Measurements from ENCODE around the gene UCN2.

UCN2 gene

GRCh38 chr3:48575366-48575765 is 11.8 kb upstream of the UCN2 start:
- Mint-ChIP-seq H3K4me3 (no peak overlapping the region), H3K36me3 (ENCODE audit: low read depth) (no peaks in the 10 kb centered on the region), H3K27me3 (ENCODE audit: low read depth) (no peaks in the 10 kb centered on the region), H3K27ac (no peak overlapping the region), H3K4me1 (ENCODE audit: low read depth) (no peaks in the 10 kb centered on the region), H3K9me3 (no peaks in the 10 kb centered on the region)
- DNase-seq (ENCODE audit: low spot score) = no peak

- no peak for DNase-seq (ENCODE audit: low spot score)
- no peaks in the 10 kb centered on the region for H3K9me3 Mint-ChIP-seq
- no peaks in the 10 kb centered on the region for H3K4me1 Mint-ChIP-seq (ENCODE audit: low read depth)
- H3K4me3 Mint-ChIP-seq = no peak overlapping the region
- H3K36me3 Mint-ChIP-seq (ENCODE audit: low read depth) = no peaks in the 10 kb centered on the region
- H3K27ac Mint-ChIP-seq = no peak overlapping the region
- no peaks in the 10 kb centered on the region for H3K27me3 Mint-ChIP-seq (ENCODE audit: low read depth)
These were observed 10.5 kb upstream of the UCN2 start for GRCh38 chr3:48573973-48574585.

DNA sequence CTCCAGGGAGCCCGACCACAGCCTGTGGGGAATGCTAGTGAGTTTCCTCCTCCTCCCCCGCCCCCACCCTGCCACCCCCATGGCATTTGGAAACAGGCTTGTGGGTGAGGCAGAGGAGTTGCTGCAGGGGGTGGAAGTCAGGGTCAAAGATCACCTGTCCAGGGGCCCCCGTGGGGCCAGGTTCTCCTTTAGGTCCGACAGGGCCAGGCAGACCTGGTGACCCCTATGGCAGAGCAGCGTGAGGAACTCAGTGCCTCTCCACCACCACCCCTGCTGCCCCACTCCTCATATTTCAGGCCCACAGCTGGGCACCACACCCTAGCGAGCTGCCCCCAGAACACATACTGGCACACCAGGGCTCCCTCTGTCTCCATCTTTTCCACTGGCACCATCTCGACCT is 8.9 kb upstream of the UCN2 start:
- Mint-ChIP-seq H3K4me3 (no peak overlapping the region), H3K4me1 (ENCODE audit: low read depth) (no peaks in the 10 kb centered on the region), H3K9me3 (no peaks in the 10 kb centered on the region), H3K36me3 (ENCODE audit: low read depth) (no peaks in the 10 kb centered on the region), H3K27ac (no peak overlapping the region), H3K27me3 (ENCODE audit: low read depth) (no peaks in the 10 kb centered on the region)
- no peak for DNase-seq (ENCODE audit: low spot score)

- no peak overlapping the region for H3K4me3 Mint-ChIP-seq
- no peaks in the 10 kb centered on the region for H3K36me3 Mint-ChIP-seq (ENCODE audit: low read depth)
- no peaks in the 10 kb centered on the region for H3K27me3 Mint-ChIP-seq (ENCODE audit: low read depth)
- H3K27ac Mint-ChIP-seq = no peak overlapping the region
- H3K4me1 Mint-ChIP-seq (ENCODE audit: low read depth) = no peaks in the 10 kb centered on the region
- no peak for DNase-seq (ENCODE audit: low spot score)
- no peaks in the 10 kb centered on the region for H3K9me3 Mint-ChIP-seq
These were observed 8.4 kb upstream of the UCN2 start for GRCh38 chr3:48571938-48572337.

DNA sequence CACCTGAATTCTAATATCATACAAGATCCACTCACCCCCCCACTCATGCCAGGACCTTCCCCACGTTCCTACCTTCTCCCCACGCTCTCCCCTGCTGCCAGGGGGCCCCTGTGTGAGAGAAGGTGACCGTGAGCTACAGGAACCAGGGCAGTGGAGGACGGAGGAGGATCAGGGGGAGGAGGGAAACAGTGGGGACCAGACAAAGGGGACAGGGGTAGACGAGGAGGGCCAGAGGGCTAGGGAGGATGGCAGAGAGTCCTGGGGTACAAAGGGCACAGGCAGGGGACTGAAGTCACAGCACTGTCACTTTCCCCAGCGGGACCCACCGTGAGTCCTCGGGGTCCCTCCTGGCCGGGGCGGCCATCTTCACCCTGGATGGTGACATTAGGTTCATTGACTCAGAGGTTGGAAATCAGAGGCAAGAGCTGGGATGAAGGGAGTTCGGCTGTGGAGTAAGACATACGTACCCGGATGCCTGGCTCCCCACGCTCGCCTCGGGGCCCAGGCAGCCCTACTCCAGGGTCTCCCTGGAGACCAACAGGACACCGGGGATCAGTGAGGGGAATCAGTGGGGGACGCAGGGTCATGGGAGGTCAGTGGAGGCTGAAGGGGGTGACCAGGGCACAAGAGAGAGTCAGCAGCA is 6.3 kb upstream of the UCN2 start:
- Mint-ChIP-seq H3K27me3 (ENCODE audit: low read depth) (no peaks in the 10 kb centered on the region), H3K4me3 (no peak overlapping the region), H3K4me1 (ENCODE audit: low read depth) (peaks cover 4% of the 10 kb centered on the region), H3K9me3 (no peaks in the 10 kb centered on the region), H3K27ac (no peak overlapping the region), H3K36me3 (ENCODE audit: low read depth) (no peaks in the 10 kb centered on the region)
- DNase-seq (ENCODE audit: low spot score) = no peak

DNA sequence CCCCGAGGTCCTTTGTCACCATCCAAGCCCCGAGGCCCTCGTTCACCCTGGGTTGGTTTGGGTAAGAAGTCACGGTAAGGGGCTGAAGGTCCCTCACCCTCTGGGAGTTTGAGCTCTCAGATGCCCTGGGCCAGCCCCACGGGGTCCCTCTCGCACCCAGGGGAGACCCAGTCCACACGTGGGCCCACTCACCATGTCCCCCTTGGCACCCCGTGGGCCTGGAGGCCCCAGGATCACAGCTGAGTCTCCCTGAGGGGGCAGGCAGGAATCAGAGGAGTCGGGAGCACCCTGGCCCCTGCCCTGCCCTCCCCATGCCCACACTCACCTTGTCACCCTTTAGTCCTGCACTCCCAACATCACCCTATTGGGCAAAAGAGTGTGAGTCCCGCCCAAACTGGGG is 5.8 kb upstream of the UCN2 start:
- no peak overlapping the region for H3K27ac Mint-ChIP-seq
- DNase-seq (ENCODE audit: low spot score) = no peak
- H3K4me3 Mint-ChIP-seq = no peak overlapping the region
- H3K36me3 Mint-ChIP-seq (ENCODE audit: low read depth) = no peaks in the 10 kb centered on the region
- H3K4me1 Mint-ChIP-seq (ENCODE audit: low read depth) = peaks cover 4% of the 10 kb centered on the region
- H3K27me3 Mint-ChIP-seq (ENCODE audit: low read depth) = no peaks in the 10 kb centered on the region
- H3K9me3 Mint-ChIP-seq = no peaks in the 10 kb centered on the region

- no peaks in the 10 kb centered on the region for H3K9me3 Mint-ChIP-seq
- peaks cover 4% of the 10 kb centered on the region for H3K4me1 Mint-ChIP-seq (ENCODE audit: low read depth)
- no peak overlapping the region for H3K27ac Mint-ChIP-seq
- H3K4me3 Mint-ChIP-seq = no peak overlapping the region
- no peaks in the 10 kb centered on the region for H3K27me3 Mint-ChIP-seq (ENCODE audit: low read depth)
- no peak for DNase-seq (ENCODE audit: low spot score)
- H3K36me3 Mint-ChIP-seq (ENCODE audit: low read depth) = no peaks in the 10 kb centered on the region
These were observed 4.9 kb upstream of the UCN2 start for GRCh38 chr3:48568476-48568875.

GRCh38 chr3:48567500-48567899 is 3.9 kb upstream of the UCN2 start:
- DNase-seq (ENCODE audit: low spot score) = no peak
- no peaks in the 10 kb centered on the region for H3K36me3 Mint-ChIP-seq (ENCODE audit: low read depth)
- no peaks in the 10 kb centered on the region for H3K27me3 Mint-ChIP-seq (ENCODE audit: low read depth)
- H3K27ac Mint-ChIP-seq = no peak overlapping the region
- H3K9me3 Mint-ChIP-seq = no peaks in the 10 kb centered on the region
- H3K4me1 Mint-ChIP-seq (ENCODE audit: low read depth) = peaks cover 4% of the 10 kb centered on the region
- no peak overlapping the region for H3K4me3 Mint-ChIP-seq

DNA sequence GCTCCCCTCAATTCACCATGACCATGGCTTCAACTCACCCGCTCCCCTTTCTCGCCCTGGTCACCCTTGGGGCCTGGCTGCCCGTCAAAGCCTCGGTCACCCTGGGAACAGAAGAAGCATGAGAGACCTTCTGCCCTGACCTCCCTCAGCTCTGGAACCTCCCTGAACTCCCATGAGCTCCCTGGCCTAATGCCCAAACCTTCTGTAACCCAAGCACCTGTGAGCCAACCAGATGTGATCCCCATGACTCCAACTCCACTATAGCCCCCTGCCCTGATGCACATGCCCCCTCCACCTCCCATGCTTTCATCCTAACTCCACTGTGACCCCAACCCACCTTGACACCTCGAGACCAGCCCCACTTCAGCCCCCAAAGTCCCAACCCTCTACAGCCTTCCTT is 3.5 kb upstream of the UCN2 start:
- H3K9me3 Mint-ChIP-seq = no peaks in the 10 kb centered on the region
- no peak for DNase-seq (ENCODE audit: low spot score)
- H3K4me3 Mint-ChIP-seq = no peak overlapping the region
- H3K4me1 Mint-ChIP-seq (ENCODE audit: low read depth) = peaks cover 4% of the 10 kb centered on the region
- no peaks in the 10 kb centered on the region for H3K27me3 Mint-ChIP-seq (ENCODE audit: low read depth)
- H3K36me3 Mint-ChIP-seq (ENCODE audit: low read depth) = no peaks in the 10 kb centered on the region
- no peak overlapping the region for H3K27ac Mint-ChIP-seq

GRCh38 chr3:48566401-48566760 is 2.8 kb upstream of the UCN2 start:
- no peak for DNase-seq (ENCODE audit: low spot score)
- peaks cover 4% of the 10 kb centered on the region for H3K4me1 Mint-ChIP-seq (ENCODE audit: low read depth)
- no peak overlapping the region for H3K4me3 Mint-ChIP-seq
- H3K9me3 Mint-ChIP-seq = no peaks in the 10 kb centered on the region
- no peak overlapping the region for H3K27ac Mint-ChIP-seq
- no peaks in the 10 kb centered on the region for H3K27me3 Mint-ChIP-seq (ENCODE audit: low read depth)
- no peaks in the 10 kb centered on the region for H3K36me3 Mint-ChIP-seq (ENCODE audit: low read depth)

- Mint-ChIP-seq H3K36me3 (ENCODE audit: low read depth) (no peaks in the 10 kb centered on the region), H3K27me3 (ENCODE audit: low read depth) (no peaks in the 10 kb centered on the region), H3K9me3 (no peaks in the 10 kb centered on the region), H3K27ac (peak overlapping the region; percentile 46), H3K4me3 (no peak overlapping the region), H3K4me1 (ENCODE audit: low read depth) (peaks cover 6% of the 10 kb centered on the region)
- DNase-seq (ENCODE audit: low spot score) = peak; percentile 29
These were observed 2.2 kb upstream of the UCN2 start for GRCh38 chr3:48565591-48566400.

GRCh38 chr3:48565186-48565585 is 1.6 kb upstream of the UCN2 start:
- Mint-ChIP-seq H3K27me3 (ENCODE audit: low read depth) (no peaks in the 10 kb centered on the region), H3K27ac (no peak overlapping the region), H3K9me3 (no peaks in the 10 kb centered on the region), H3K4me3 (no peak overlapping the region), H3K36me3 (ENCODE audit: low read depth) (no peaks in the 10 kb centered on the region), H3K4me1 (ENCODE audit: low read depth) (peaks cover 10% of the 10 kb centered on the region)
- DNase-seq (ENCODE audit: low spot score) = no peak

DNA sequence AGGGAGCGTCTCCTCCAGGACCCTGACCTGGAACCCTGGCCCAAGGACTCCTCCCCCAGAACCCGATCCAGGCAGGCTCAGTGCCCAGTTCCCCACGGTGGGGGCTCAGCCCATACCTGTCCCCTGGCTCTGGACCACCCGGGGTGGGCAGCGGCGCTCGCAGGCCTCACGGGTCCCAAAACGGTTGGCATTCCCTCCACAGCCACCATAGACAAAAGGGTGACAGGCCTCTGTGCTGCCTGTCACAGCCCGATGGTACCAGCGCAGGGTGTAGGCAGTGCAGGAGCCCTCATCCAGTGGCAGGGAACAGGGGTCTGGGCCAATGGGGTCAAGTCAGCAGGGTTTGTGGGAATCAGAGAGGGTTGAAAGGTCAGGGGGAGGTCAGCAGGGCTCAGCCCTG is 1.1 kb upstream of the UCN2 start:
- Mint-ChIP-seq H3K9me3 (no peaks in the 10 kb centered on the region), H3K4me1 (ENCODE audit: low read depth) (peaks cover 15% of the 10 kb centered on the region), H3K27me3 (ENCODE audit: low read depth) (no peaks in the 10 kb centered on the region), H3K4me3 (no peak overlapping the region), H3K27ac (no peak overlapping the region), H3K36me3 (ENCODE audit: low read depth) (no peaks in the 10 kb centered on the region)
- no peak for DNase-seq (ENCODE audit: low spot score)

- Mint-ChIP-seq H3K27me3 (ENCODE audit: low read depth) (no peaks in the 10 kb centered on the region), H3K27ac (no peak overlapping the region), H3K36me3 (ENCODE audit: low read depth) (no peaks in the 10 kb centered on the region), H3K4me1 (ENCODE audit: low read depth) (peaks cover 15% of the 10 kb centered on the region), H3K9me3 (no peaks in the 10 kb centered on the region), H3K4me3 (no peak overlapping the region)
- DNase-seq (ENCODE audit: low spot score) = peak; percentile 14
These were observed 441 bp upstream of the UCN2 start for GRCh38 chr3:48564022-48564421.
